ENCODE measurements around the gene LNX2.

Gene LNX2

DNA sequence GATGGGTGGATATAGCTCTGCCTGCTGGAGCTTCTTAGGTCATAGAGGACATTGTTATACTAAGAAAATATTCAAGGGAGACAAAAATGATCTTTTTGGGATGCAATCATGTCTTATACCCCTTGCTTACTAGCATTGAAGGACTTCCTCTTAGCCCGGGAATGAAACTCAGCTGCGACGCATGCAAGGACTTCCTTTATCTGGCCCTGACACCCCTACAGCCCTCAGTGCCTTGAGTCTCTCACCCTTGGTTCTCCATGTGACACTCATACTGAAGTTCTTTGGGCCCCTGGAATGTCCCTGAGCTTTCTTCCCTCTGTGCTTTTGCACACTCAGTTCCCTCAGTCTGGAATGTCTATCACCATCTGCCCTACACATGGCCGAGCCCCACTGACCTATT lies 97.5 kb downstream of the LNX2 start:
- no peak overlapping the region for H4K12ac ChIP-seq (ENCODE audit: low read depth, low read length)
- H2BK120ac ChIP-seq (ENCODE audit: insufficient read depth, low read length, poor library complexity), result no peak overlapping the region
- no peaks in the 10 kb centered on the region for H3K36me3 ChIP-seq (ENCODE audit: control insufficient read depth in 1 of 2, insufficient read depth in 2 of 2, low read length in 2 of 2)
- DNase-seq, result no peak
- H4K8ac ChIP-seq (ENCODE audit: low read depth, low read length), result no peak overlapping the region
- no peaks in the 10 kb centered on the region for H3K79me2 ChIP-seq (ENCODE audit: control insufficient read depth, insufficient read depth, low read length, poor library complexity)
- no peak overlapping the region for H4K91ac ChIP-seq (ENCODE audit: low read depth, low read length)
- no peak overlapping the region for H2BK12ac ChIP-seq (ENCODE audit: low read length)
- no peaks in the 10 kb centered on the region for H3K4me1 ChIP-seq (ENCODE audit: control insufficient read depth in 1 of 2, insufficient read depth in 2 of 2, low read length in 2 of 2)
- no peak overlapping the region for H3K9ac ChIP-seq (ENCODE audit: low read length)
- H3K79me1 ChIP-seq (ENCODE audit: low read length), result no peaks in the 10 kb centered on the region
- peaks cover 5% of the 10 kb centered on the region for H3K9me3 ChIP-seq (ENCODE audit: insufficient read depth, low read depth, low read length)
- no CpG with 5 or more reads among the region's 4 CpGs for WGBS (ENCODE audit: extremely low coverage, insufficient coverage, insufficient read length)
- no peak overlapping the region for H3K14ac ChIP-seq (ENCODE audit: low read length)
- H3K4me2 ChIP-seq (ENCODE audit: low read length), result no peak overlapping the region
- no peak overlapping the region for H3K23ac ChIP-seq (ENCODE audit: low read length)
- no peak overlapping the region for H3K18ac ChIP-seq (ENCODE audit: low read length)
- no peak overlapping the region for H3K4me3 ChIP-seq (ENCODE audit: low read depth, low read length)
- H2BK5ac ChIP-seq (ENCODE audit: low read depth, low read length, poor library complexity), result no peak overlapping the region
- no peak overlapping the region for H3K4ac ChIP-seq (ENCODE audit: low read depth, low read length)
- H3K27ac ChIP-seq (ENCODE audit: low read depth, low read length), result no peak overlapping the region
- no peak overlapping the region for H2AFZ ChIP-seq (ENCODE audit: insufficient read depth, low read length, poor library complexity)
- no peaks in the 10 kb centered on the region for H3K27me3 ChIP-seq (ENCODE audit: insufficient read depth, low read length)
- H2AK5ac ChIP-seq (ENCODE audit: low read length), result no peak overlapping the region

GRCh38 chr13:27516103-27516502 lies 104.2 kb downstream of the LNX2 start:
- Histone ChIP-seq H2BK12ac (ENCODE audit: low read length) (no peak overlapping the region), H4K91ac (ENCODE audit: low read depth, low read length) (no peak overlapping the region), H3K14ac (ENCODE audit: low read length) (no peak overlapping the region), H2AFZ (ENCODE audit: insufficient read depth, low read length, poor library complexity) (no peak overlapping the region), H2BK120ac (ENCODE audit: insufficient read depth, low read length, poor library complexity) (no peak overlapping the region), H3K18ac (ENCODE audit: low read length) (no peak overlapping the region), H3K27me3 (ENCODE audit: insufficient read depth, low read length) (no peaks in the 10 kb centered on the region), H3K4ac (ENCODE audit: low read depth, low read length) (no peak overlapping the region), H3K4me2 (ENCODE audit: low read length) (no peak overlapping the region), H2BK5ac (ENCODE audit: low read depth, low read length, poor library complexity) (no peak overlapping the region), H4K8ac (ENCODE audit: low read depth, low read length) (no peak overlapping the region), H3K79me2 (ENCODE audit: control insufficient read depth, insufficient read depth, low read length, poor library complexity) (no peaks in the 10 kb centered on the region), H3K9me3 (ENCODE audit: insufficient read depth, low read depth, low read length) (no peaks in the 10 kb centered on the region), H3K4me1 (ENCODE audit: control insufficient read depth in 1 of 2, insufficient read depth in 2 of 2, low read length in 2 of 2) (no peaks in the 10 kb centered on the region), H3K9ac (ENCODE audit: low read length) (no peak overlapping the region), H3K36me3 (ENCODE audit: control insufficient read depth in 1 of 2, insufficient read depth in 2 of 2, low read length in 2 of 2) (no peaks in the 10 kb centered on the region), H3K27ac (ENCODE audit: low read depth, low read length) (no peak overlapping the region), H4K12ac (ENCODE audit: low read depth, low read length) (no peak overlapping the region), H3K79me1 (ENCODE audit: low read length) (no peaks in the 10 kb centered on the region), H3K4me3 (ENCODE audit: low read depth, low read length) (no peak overlapping the region), H2AK5ac (ENCODE audit: low read length) (no peak overlapping the region), H3K23ac (ENCODE audit: low read length) (no peak overlapping the region)
- no peak for DNase-seq
- no CpG with 5 or more reads among the region's 1 CpG for WGBS (ENCODE audit: extremely low coverage, insufficient coverage, insufficient read length)

DNA sequence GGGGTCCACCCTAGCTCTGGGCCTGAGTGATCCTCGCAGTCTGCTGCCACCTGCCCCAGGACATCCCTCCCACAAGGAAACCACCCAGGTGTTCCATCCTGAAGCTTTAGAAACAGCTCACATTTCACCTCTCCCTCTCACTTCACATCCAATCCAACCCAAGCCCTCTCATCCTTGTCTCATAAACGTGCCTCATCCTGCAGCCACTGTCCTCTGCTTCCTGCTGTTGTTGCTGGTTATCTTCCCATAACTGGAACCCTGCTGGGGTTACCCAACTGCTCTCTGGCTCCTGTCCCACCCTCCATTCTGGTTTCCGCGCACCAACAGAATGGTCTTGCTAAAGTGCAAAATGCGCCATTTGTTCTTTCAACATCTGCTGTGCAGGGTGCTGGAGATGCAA lies 110.2 kb downstream of the LNX2 start:
- H2AK5ac ChIP-seq (ENCODE audit: low read length), result no peak overlapping the region
- peak overlapping the region; percentile 22 for H3K4me3 ChIP-seq (ENCODE audit: low read depth, low read length)
- no peak overlapping the region for H3K23ac ChIP-seq (ENCODE audit: low read length)
- no CpG with 5 or more reads among the region's 5 CpGs for WGBS (ENCODE audit: extremely low coverage, insufficient coverage, insufficient read length)
- H3K36me3 ChIP-seq (ENCODE audit: control insufficient read depth in 1 of 2, insufficient read depth in 2 of 2, low read length in 2 of 2), result no peaks in the 10 kb centered on the region
- H3K4me2 ChIP-seq (ENCODE audit: low read length), result no peak overlapping the region
- no peak for DNase-seq
- H4K91ac ChIP-seq (ENCODE audit: low read depth, low read length), result no peak overlapping the region
- H3K14ac ChIP-seq (ENCODE audit: low read length), result no peak overlapping the region
- no peaks in the 10 kb centered on the region for H3K79me2 ChIP-seq (ENCODE audit: control insufficient read depth, insufficient read depth, low read length, poor library complexity)
- H3K9ac ChIP-seq (ENCODE audit: low read length), result no peak overlapping the region
- no peak overlapping the region for H3K4ac ChIP-seq (ENCODE audit: low read depth, low read length)
- no peaks in the 10 kb centered on the region for H3K79me1 ChIP-seq (ENCODE audit: low read length)
- no peak overlapping the region for H3K18ac ChIP-seq (ENCODE audit: low read length)
- no peak overlapping the region for H2BK5ac ChIP-seq (ENCODE audit: low read depth, low read length, poor library complexity)
- no peak overlapping the region for H2BK12ac ChIP-seq (ENCODE audit: low read length)
- no peaks in the 10 kb centered on the region for H3K9me3 ChIP-seq (ENCODE audit: insufficient read depth, low read depth, low read length)
- no peak overlapping the region for H4K12ac ChIP-seq (ENCODE audit: low read depth, low read length)
- no peaks in the 10 kb centered on the region for H3K27me3 ChIP-seq (ENCODE audit: insufficient read depth, low read length)
- no peak overlapping the region for H2BK120ac ChIP-seq (ENCODE audit: insufficient read depth, low read length, poor library complexity)
- H3K4me1 ChIP-seq (ENCODE audit: control insufficient read depth in 1 of 2, insufficient read depth in 2 of 2, low read length in 2 of 2), result no peaks in the 10 kb centered on the region
- no peak overlapping the region for H2AFZ ChIP-seq (ENCODE audit: insufficient read depth, low read length, poor library complexity)
- H4K8ac ChIP-seq (ENCODE audit: low read depth, low read length), result no peak overlapping the region
- H3K27ac ChIP-seq (ENCODE audit: low read depth, low read length), result no peak overlapping the region

GRCh38 chr13:27508802-27509201 lies 111.5 kb downstream of the LNX2 start:
- no peaks in the 10 kb centered on the region for H3K27me3 ChIP-seq (ENCODE audit: insufficient read depth, low read length)
- no peak overlapping the region for H3K4me2 ChIP-seq (ENCODE audit: low read length)
- H3K36me3 ChIP-seq (ENCODE audit: control insufficient read depth in 1 of 2, insufficient read depth in 2 of 2, low read length in 2 of 2), result no peaks in the 10 kb centered on the region
- no peak overlapping the region for H3K4me3 ChIP-seq (ENCODE audit: low read depth, low read length)
- no peak overlapping the region for H2BK5ac ChIP-seq (ENCODE audit: low read depth, low read length, poor library complexity)
- no peaks in the 10 kb centered on the region for H3K79me1 ChIP-seq (ENCODE audit: low read length)
- no peak overlapping the region for H4K8ac ChIP-seq (ENCODE audit: low read depth, low read length)
- H3K9me3 ChIP-seq (ENCODE audit: insufficient read depth, low read depth, low read length), result no peaks in the 10 kb centered on the region
- no peak overlapping the region for H2BK120ac ChIP-seq (ENCODE audit: insufficient read depth, low read length, poor library complexity)
- no peak overlapping the region for H4K91ac ChIP-seq (ENCODE audit: low read depth, low read length)
- no CpG with 5 or more reads among the region's 9 CpGs for WGBS (ENCODE audit: extremely low coverage, insufficient coverage, insufficient read length)
- H2AK5ac ChIP-seq (ENCODE audit: low read length), result no peak overlapping the region
- no peak overlapping the region for H3K4ac ChIP-seq (ENCODE audit: low read depth, low read length)
- no peak overlapping the region for H2BK12ac ChIP-seq (ENCODE audit: low read length)
- no peak overlapping the region for H3K23ac ChIP-seq (ENCODE audit: low read length)
- no peaks in the 10 kb centered on the region for H3K4me1 ChIP-seq (ENCODE audit: control insufficient read depth in 1 of 2, insufficient read depth in 2 of 2, low read length in 2 of 2)
- no peak for DNase-seq
- H2AFZ ChIP-seq (ENCODE audit: insufficient read depth, low read length, poor library complexity), result no peak overlapping the region
- H3K18ac ChIP-seq (ENCODE audit: low read length), result no peak overlapping the region
- no peak overlapping the region for H3K9ac ChIP-seq (ENCODE audit: low read length)
- H4K12ac ChIP-seq (ENCODE audit: low read depth, low read length), result no peak overlapping the region
- no peak overlapping the region for H3K27ac ChIP-seq (ENCODE audit: low read depth, low read length)
- no peak overlapping the region for H3K14ac ChIP-seq (ENCODE audit: low read length)
- no peaks in the 10 kb centered on the region for H3K79me2 ChIP-seq (ENCODE audit: control insufficient read depth, insufficient read depth, low read length, poor library complexity)

Measured in trophoblast cell (in vitro differentiated cells and primary cell).